ENCODE data around the gene AP1G2.

- no peak for TF ChIP-seq EZH2 (IDR thresholded peaks at IDR 0.05)
- TF ChIP-seq POLR2AphosphoS5 (IDR thresholded peaks at IDR 0.05; ENCODE audit: borderline replicate concordance, low read depth, low read length), result no peak
- TF ChIP-seq FOXP2 (optimal IDR thresholded peaks at IDR 0.05; ENCODE audit: control extremely low read depth, extremely low read length, insufficient read depth), result no peak
Observed at GRCh38 chr14:23555533-23555881, 12.1 kb downstream of the AP1G2 start.
